GM23338 (cell line): Measurements from ENCODE around the gene TTC28.
"Not testable (repeated sequence)": the region's sequence is repeated elsewhere in the genome, so short reads cannot be mapped to it uniquely, and the experiment has no call there.

Experiments used
- CREB1 ChIP-seq: fragments of 250-450 bp; sonication (Bioruptor Pico); IDR thresholded peaks from 2 replicates; pipeline ENCODE4 v1.5.0; 2020; ENCODE audit warnings: low read depth, mild to moderate bottlenecking, moderate library complexity
- CTCF ChIP-seq, 2 experiments: fragments of 200-600 bp in 1 of 2; sonication (generic) in 1 of 2; conservative IDR thresholded peaks; 2 replicates each; pipeline versions ENCODE4 v1.5.1 to v1.6.1; 2016 to 2017; ENCODE audit warnings: antibody characterized with exemption in 2 of 2, low read depth in 2 of 2, mild to moderate bottlenecking in 2 of 2, moderate library complexity in 1 of 2
- ETS1 ChIP-seq: IDR thresholded peaks from 2 replicates; pipeline ENCODE4 v1.6.1; 2016; ENCODE audit warnings: antibody characterized with exemption
- EZH2 ChIP-seq: fragments of 200-600 bp; sonication (generic); IDR thresholded peaks from one replicate; pipeline ENCODE4 v1.8.0; 2017; ENCODE audit warnings: antibody characterized with exemption, mild to moderate bottlenecking, low read depth; ENCODE audit not compliant: unreplicated experiment
- EZH2phosphoT487 ChIP-seq: fragments of 200-600 bp; sonication (generic); IDR thresholded peaks from one replicate; pipeline ENCODE4 v1.8.1; 2018; ENCODE audit warnings: antibody characterized with exemption; ENCODE audit not compliant: unreplicated experiment
- JUNB ChIP-seq: IDR thresholded peaks from one replicate; pipeline ENCODE4 v1.6.1; 2016; ENCODE audit warnings: antibody characterized with exemption; ENCODE audit not compliant: unreplicated experiment
- NANOG ChIP-seq: IDR thresholded peaks from 2 replicates; pipeline ENCODE4 v1.6.1; 2016; ENCODE audit warnings: antibody characterized with exemption, borderline replicate concordance
- POLR2AphosphoS5 ChIP-seq: IDR thresholded peaks from 2 replicates; pipeline ENCODE4 v1.6.1; 2016; ENCODE audit warnings: antibody characterized with exemption, low read depth
- REST ChIP-seq: IDR thresholded peaks from one replicate; pipeline ENCODE4 v1.6.1; 2018; ENCODE audit warnings: antibody characterized with exemption; ENCODE audit not compliant: unreplicated experiment
- STAT1 ChIP-seq: IDR thresholded peaks from one replicate; pipeline ENCODE4 v1.6.1; 2016; ENCODE audit warnings: antibody characterized with exemption; ENCODE audit not compliant: unreplicated experiment
- ZNF114 ChIP-seq: fragments of 250-450 bp; sonication (Bioruptor Pico); IDR thresholded peaks from 2 replicates; pipeline ENCODE4 v1.5.0; 2020; ENCODE audit warnings: mild to moderate bottlenecking, moderate library complexity
- ZNF331 ChIP-seq: fragments of 250-450 bp; sonication (Bioruptor Pico); IDR thresholded peaks from 2 replicates; pipeline ENCODE4 v1.5.0; 2020; ENCODE audit warnings: low read depth, mild to moderate bottlenecking, moderate library complexity
- ZNF462 ChIP-seq: fragments of 250-450 bp; sonication (Bioruptor Pico); IDR thresholded peaks from 2 replicates; pipeline ENCODE4 v1.5.0; 2020; ENCODE audit warnings: mild to moderate bottlenecking, moderate library complexity

- not testable (repeated sequence) for TF ChIP-seq EZH2; CTCF (conservative IDR thresholded peaks at IDR 0.05; ENCODE audit: low read depth in 2 of 2); POLR2AphosphoS5; JUNB; ETS1; EZH2phosphoT487; CREB1; REST; NANOG; ZNF462; ZNF331 (CRISPR knock-in tag); STAT1; ZNF114 (CRISPR knock-in tag)
Observed at GRCh38 chr22:28463408-28463807, 216.2 kb downstream of the TTC28 start.
